ENCODE measurements around the gene VSIG10L2.

Gene VSIG10L2

GRCh38 chr11:125948278-125949051, 2.6 kb downstream of the VSIG10L2 start:
- no peak for DNase-seq

- DNase-seq, result no peak
Measured at GRCh38 chr11:125949271-125950177, 3.7 kb downstream of the VSIG10L2 start.

DNA sequence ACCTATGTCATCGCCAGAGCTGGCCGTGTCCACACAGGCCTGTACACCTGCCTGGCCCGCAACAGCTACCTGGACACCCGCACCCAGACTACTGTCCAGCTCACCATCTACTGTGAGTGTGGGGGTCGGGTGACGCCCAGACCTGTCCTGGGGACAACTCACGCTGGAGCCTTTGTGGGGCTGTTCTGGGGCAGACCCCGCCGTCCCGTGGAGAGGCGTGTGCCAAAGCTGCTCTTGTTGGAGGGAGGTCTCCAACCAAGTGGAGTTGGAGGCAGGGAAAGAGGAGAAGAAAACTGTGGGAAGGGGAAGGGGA, 4.3 kb downstream of the VSIG10L2 start:
- DNase-seq, result no peak

DNA sequence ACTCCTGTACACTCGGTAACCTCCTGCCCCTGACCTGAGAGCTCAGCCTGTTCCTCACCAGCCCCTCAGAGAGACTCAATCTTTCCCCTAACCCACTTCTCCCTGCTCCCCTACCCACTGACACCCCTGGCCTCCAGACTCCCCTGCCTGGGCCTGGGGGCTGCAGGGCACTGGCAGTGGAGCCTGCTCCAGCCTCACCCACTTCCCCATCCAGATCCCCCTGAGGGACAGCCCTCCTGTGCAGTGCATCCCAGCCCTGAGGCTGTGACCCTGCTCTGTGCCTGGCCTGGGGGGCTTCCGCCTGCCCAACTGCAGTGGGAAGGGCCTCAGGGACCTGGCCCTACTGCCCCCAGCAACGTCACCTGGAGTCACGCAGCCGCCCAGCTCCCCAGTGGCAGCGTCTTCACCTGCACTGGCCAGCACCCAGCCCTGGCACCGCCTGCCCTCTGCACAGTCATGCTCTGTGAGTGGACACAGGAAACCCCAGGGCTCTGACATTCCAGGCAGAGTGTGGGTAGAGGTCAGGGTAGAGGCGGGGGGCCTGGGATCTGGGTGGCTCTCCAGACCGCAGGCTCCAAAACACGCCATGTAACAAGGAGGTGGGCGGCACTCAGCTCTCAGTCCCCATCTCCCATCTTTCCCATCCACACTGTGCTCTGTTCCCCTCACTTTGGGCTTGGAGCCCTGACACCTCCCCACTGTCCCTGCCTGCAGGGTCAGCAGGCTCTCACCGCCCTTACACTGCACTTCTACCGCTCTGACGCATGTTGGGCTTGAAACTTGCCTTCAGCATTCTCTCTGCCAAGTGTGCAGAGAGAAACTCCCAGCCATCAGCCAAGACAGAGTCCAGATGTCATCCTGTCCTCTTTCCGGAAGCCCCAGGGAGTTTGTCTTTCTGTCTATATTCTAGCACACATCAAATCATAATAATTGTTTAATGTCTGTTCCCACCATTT, 5.1 kb downstream of the VSIG10L2 start:
- no peak for DNase-seq

- no peak for DNase-seq
Measured at GRCh38 chr11:125951731-125952130, 5.9 kb downstream of the VSIG10L2 start.

GRCh38 chr11:125952559-125952958, 6.7 kb downstream of the VSIG10L2 start:
- no peak for DNase-seq

- DNase-seq, result no peak
Measured at GRCh38 chr11:125952973-125953372, 7.1 kb downstream of the VSIG10L2 start.

GRCh38 chr11:125953401-125953935, 7.6 kb downstream of the VSIG10L2 start:
- no peak for DNase-seq

GRCh38 chr11:125954123-125954944, 8.5 kb downstream of the VSIG10L2 start:
- no peak for DNase-seq

GRCh38 chr11:125954945-125955640, 9.2 kb downstream of the VSIG10L2 start:
- no peak for DNase-seq

- DNase-seq, result no peak
Measured at GRCh38 chr11:125955856-125956255, 10.0 kb downstream of the VSIG10L2 start.

DNA sequence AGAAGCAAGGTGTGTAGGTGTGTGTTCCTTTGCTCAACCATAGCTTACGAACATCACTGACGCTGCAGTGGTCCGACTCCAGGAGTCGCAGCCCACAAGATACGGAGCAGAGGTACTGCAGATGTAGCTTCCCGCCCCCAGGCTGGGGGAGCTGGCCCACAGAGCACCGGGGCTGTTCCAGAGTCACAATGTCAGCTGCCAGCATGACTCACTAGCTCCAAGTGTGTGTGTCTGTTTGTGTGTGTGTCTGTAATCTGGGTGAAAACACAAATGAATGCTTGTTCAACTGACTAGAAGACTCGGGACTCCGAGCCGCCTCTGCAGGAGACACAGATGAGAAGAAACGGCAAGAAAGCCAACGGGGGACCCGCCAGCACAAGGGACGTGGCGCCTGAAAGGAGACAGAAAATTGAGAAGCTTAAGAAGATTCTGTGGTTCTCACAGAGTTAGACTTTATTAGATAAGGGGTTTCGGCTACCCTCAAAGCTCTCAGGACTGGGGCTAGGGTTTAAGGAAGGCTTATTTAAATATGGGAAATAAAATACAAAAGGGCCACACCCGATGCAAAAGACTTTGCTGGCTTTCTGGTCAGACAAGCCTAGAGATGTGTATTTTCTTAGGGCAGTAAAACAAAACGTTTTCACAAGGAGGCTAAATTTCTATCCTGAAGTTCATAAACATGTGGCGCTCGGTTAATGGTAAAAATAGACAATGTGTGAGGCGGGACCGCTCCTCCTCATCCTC, 10.7 kb downstream of the VSIG10L2 start:
- DNase-seq, result no peak

GRCh38 chr11:125957618-125958332, 11.9 kb downstream of the VSIG10L2 start:
- no peak for DNase-seq

- no peak for DNase-seq
Measured at GRCh38 chr11:125958872-125959400, 13.1 kb downstream of the VSIG10L2 start.

GRCh38 chr11:125959511-125959910, 13.7 kb downstream of the VSIG10L2 start:
- no peak for DNase-seq

DNA sequence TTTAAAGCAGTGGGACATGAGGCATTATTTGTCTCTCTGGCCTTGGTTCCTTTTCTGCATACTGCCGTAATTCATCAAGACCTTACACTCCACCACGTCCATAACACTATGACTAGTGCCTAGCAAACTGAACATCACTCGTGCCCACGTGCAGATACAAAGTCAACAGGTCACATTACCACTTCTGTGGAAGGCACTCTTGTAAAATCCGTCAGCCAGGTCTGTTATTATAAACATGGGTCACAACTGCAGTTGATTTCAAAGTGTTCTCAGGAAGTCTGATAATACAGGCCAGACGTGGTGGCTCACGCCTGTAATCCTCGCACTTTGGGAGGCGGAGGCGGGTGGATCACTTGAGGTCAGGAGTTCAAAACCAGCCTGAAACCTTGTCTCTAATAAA, 14.1 kb downstream of the VSIG10L2 start:
- no peak for DNase-seq

GRCh38 chr11:125960771-125961170, 14.9 kb downstream of the VSIG10L2 start:
- DNase-seq, result no peak

GRCh38 chr11:125967515-125967914, 21.7 kb downstream of the VSIG10L2 start:
- no peak for DNase-seq

- DNase-seq, result no peak
Measured at GRCh38 chr11:125968354-125968753, 22.5 kb downstream of the VSIG10L2 start.

All from activated CD4-positive, alpha-beta T cell treated with anti-CD3 and anti-CD28 coated beads, Interleukin-2, amount 50 U/mL, for 1 hour (primary cell).